ENCODE data around the gene RENBP. TPM values are rescaled to one million over a fixed set of nuclear protein-coding genes. Genes with fewer than 3 reads are reported as not detected.

Gene RENBP
- total RNA-seq, 1 experiment from 2014 or later = 7.1 TPM

- Histone ChIP-seq H3K18ac (ENCODE audit: insufficient read length, low read depth, low read length) (no peak overlapping the region), H3K79me1 (ENCODE audit: insufficient read depth, low read depth, low read length, poor library complexity, severe bottlenecking) (no peaks in the 10 kb centered on the region), H4K5ac (ENCODE audit: insufficient read length, low read depth, low read length) (no peak overlapping the region), H2BK5ac (ENCODE audit: insufficient read length, low read length) (no peak overlapping the region), H3K4me1 (ENCODE audit: insufficient read depth, low read length) (no peaks in the 10 kb centered on the region), H4K8ac (replicated peaks; ENCODE audit: insufficient read length, low read depth, low read length) (no peak overlapping the region), H2BK15ac (ENCODE audit: low read depth, low read length) (no peak overlapping the region), H3K56ac (ENCODE audit: insufficient read length, low read depth, low read length) (no peak overlapping the region), H2BK120ac (ENCODE audit: low read depth, low read length, poor library complexity, severe bottlenecking) (no peak overlapping the region), H3K27ac (ENCODE audit: insufficient read length, low read depth, low read length) (no peak overlapping the region), H4K20me1 (ENCODE audit: control insufficient read depth, insufficient read depth, insufficient read length) (no peaks in the 10 kb centered on the region), H2BK12ac (ENCODE audit: insufficient read length, low read depth, low read length) (no peak overlapping the region), H2AK5ac (ENCODE audit: insufficient read length, low read length) (no peak overlapping the region), H3K4me2 (ENCODE audit: insufficient read depth, insufficient read length, low read length) (no peak overlapping the region), H3K4ac (ENCODE audit: low read depth, low read length) (no peak overlapping the region), H3K23ac (ENCODE audit: insufficient read length, low read depth, low read length) (no peak overlapping the region), H3K23me2 (ENCODE audit: insufficient read length, low read depth, low read length, poor library complexity, severe bottlenecking) (no peaks in the 10 kb centered on the region), H3K9me3 (ENCODE audit: control insufficient read depth, low read depth, low read length) (peaks cover 5% of the 10 kb centered on the region), H4K91ac (ENCODE audit: insufficient read length, low read depth, low read length) (no peak overlapping the region), H3K79me2 (ENCODE audit: insufficient read depth, low read length) (no peaks in the 10 kb centered on the region), H3K14ac (ENCODE audit: insufficient read depth, low read length) (peak overlapping the region; percentile 9; the same call in 1 of the 2 replicates), H3K9ac (ENCODE audit: extremely low read depth, insufficient read length, low read length) (no peak overlapping the region), H2BK20ac (ENCODE audit: low read depth, low read length, poor library complexity, severe bottlenecking) (no peak overlapping the region), H3T11ph (ENCODE audit: low read length) (no peak overlapping the region), H3K27me3 (ENCODE audit: insufficient read depth, low read length) (no peaks in the 10 kb centered on the region), H2AFZ (ENCODE audit: low read length) (no peak overlapping the region)
- Mint-ChIP-seq H3K4me3 (no peak overlapping the region; a peak in 1 of 5 replicates), H3K9me3 (no peaks in the 10 kb centered on the region; a peak in 2 of 5 replicates), H3K27me3 (ENCODE audit: low read depth) (no peaks in the 10 kb centered on the region), H3K27ac (peak overlapping the region in 2 of 3 experiments; percentile 55 to 73; a peak in 3 of 7 replicates), H3K36me3 (ENCODE audit: insufficient read depth in 1 of 3, low read depth in 3 of 3) (peaks cover 69 to 93% (median 87%) of the 10 kb centered on the region in 3 experiments), H3K4me1 (peaks cover 0 to 19% of the 10 kb centered on the region in 2 experiments; a peak in 3 of 4 replicates)
- TF ChIP-seq CTCF (conservative IDR thresholded peaks at IDR 0.05) = peak; percentile 99
- DNase-seq = peak; percentile 74
- no CpG with 5 or more reads among the region's 33 CpGs for WGBS (ENCODE audit: extremely low coverage, insufficient read length, low lambda C conversion rate)
Observed at GRCh38 chrX:153953342-153953830, 8.9 kb upstream of the RENBP start.
